Activated naive CD4-positive, alpha-beta T cell treated with anti-CD3 and anti-CD28 coated beads, Interleukin-2, amount 50 U/mL, for 72 hours (primary cell): Measurements from ENCODE around the gene FAM135A. TPM values are rescaled to one million over a fixed set of nuclear protein-coding genes. Genes with fewer than 3 reads are reported as not detected.

Experiments
- ATAC-seq, 2 donors: fragments of 150-1000 bp; cut with Tn5 transposase; 2 replicates each; pipeline ENCODE4 v1.10.0; 2021; ENCODE audit warnings: mild to moderate bottlenecking in 2 of 2, moderate library complexity in 2 of 2
- DNase-seq, 2 donors: peaks; one replicate each; pipeline ENCODE4 v3.0.0; 2021 to 2022; ENCODE audit warnings: low spot score in 2 of 2
- H3K27ac Mint-ChIP-seq, 2 donors: one replicate each; pipeline ENCODE4 v1.8.0; 2022; ENCODE audit warnings: mild to moderate bottlenecking in 2 of 2, mixed read lengths in 2 of 2
- H3K36me3 Mint-ChIP-seq, 2 donors: one replicate each; pipeline ENCODE4 v1.8.0; 2022; ENCODE audit warnings: mixed read lengths in 2 of 2
- H3K9me3 Mint-ChIP-seq, 2 donors: one replicate each; pipeline ENCODE4 v1.8.0; 2022; ENCODE audit warnings: mixed read lengths in 2 of 2
- total RNA-seq, 2 donors: library from RNA; stranded (reverse); gene quantifications; one replicate each; pipeline ENCODE4 v1.2.3, GENCODE V29; 2022

FAM135A gene
- total RNA-seq, 2 donors from 2014 or later: 8.0 to 11.3 TPM

GRCh38 chr6:70390067-70390466, 23.2 kb upstream of the FAM135A start:
- no peak for DNase-seq
- Mint-ChIP-seq H3K27ac (no peak overlapping the region), H3K9me3 (no peaks in the 10 kb centered on the region), H3K36me3 (no peaks in the 10 kb centered on the region)
- ATAC-seq: no peak

DNA sequence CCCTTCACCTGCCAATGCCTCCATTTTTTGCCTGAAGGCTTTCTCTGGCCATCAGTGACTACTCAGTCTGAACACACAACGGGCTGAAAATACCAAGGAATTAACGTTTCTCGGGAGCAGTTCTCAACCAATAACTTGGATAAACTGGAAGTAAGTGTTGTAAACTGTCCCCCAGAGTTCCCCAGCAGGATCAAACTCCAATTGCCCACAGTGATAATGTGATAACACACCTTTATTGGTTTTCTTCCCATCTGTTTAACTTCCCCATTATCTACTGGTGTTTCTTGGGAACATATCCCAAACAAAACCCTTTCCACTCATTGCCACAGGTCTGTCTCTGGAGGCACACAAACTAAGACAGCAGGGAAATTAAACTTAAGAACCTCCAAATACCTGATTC, 21.8 kb upstream of the FAM135A start:
- Mint-ChIP-seq H3K36me3 (no peaks in the 10 kb centered on the region), H3K27ac (no peak overlapping the region), H3K9me3 (no peaks in the 10 kb centered on the region)
- no peak for DNase-seq
- ATAC-seq: no peak

DNA sequence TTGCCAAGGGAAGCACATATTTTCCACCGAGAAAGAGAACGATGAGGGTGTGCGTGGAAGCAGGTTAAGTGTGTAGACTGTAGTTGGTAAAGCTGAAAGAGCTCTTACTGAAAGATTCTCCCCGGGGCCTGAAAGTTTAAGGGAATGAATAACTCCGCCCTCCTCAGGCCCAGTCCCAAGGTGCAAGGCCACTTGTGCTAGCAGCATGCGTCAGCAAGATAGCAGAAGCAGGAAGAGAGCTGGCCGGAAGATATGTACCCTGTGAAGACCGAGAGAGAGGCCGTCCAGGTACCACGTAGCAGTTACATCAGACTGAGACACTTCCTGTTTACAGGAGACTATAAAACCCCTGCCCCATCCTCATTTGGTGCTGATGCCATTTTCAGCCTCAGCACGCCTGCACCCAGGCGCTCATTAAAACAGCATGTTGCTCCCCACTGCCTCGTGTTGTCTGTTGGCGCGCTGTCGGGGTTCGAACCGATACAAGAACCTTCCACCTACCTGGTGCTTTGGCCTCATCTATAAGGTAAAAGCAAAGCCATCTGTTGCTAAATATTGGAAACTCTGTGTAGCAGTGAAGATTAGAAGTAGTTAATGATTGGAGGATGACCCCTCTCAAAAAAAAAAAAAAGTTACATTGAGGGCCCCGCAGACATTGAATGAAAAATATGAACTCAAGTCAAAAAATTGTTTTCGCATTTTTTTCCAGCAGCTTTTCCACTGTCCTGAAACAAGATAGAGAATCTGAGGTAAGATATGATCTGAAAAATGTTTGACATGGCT, 18.6 kb upstream of the FAM135A start:
- Mint-ChIP-seq H3K9me3 (no peaks in the 10 kb centered on the region), H3K36me3 (no peaks in the 10 kb centered on the region), H3K27ac (no peak overlapping the region)
- no peak for DNase-seq
- ATAC-seq: no peak

GRCh38 chr6:70395301-70395672, 18.0 kb upstream of the FAM135A start:
- Mint-ChIP-seq H3K9me3 (no peaks in the 10 kb centered on the region), H3K27ac (no peak overlapping the region), H3K36me3 (no peaks in the 10 kb centered on the region)
- no peak for ATAC-seq
- DNase-seq: no peak

DNA sequence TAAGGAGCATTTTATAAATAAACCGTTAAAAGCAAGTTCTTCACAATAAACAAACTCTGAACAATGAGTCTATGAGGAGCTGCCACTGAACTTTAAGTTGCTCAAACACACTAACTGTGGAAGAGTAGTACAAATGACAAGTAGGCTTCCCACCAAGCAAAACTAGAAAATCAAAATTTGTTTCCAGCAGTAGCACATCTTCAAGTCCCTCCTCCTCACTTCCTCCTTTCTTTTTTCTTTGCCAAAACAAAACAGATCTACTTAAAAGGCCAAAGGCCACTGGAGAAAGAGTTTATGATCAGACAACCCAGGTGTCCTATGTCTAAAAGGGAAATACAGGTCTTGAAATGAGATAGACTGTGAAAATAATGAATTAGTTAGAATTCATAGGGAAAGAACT, 17.1 kb upstream of the FAM135A start:
- ATAC-seq (no peak), DNase-seq (no peak)
- Mint-ChIP-seq H3K27ac (no peak overlapping the region), H3K9me3 (no peaks in the 10 kb centered on the region), H3K36me3 (no peaks in the 10 kb centered on the region)

DNA sequence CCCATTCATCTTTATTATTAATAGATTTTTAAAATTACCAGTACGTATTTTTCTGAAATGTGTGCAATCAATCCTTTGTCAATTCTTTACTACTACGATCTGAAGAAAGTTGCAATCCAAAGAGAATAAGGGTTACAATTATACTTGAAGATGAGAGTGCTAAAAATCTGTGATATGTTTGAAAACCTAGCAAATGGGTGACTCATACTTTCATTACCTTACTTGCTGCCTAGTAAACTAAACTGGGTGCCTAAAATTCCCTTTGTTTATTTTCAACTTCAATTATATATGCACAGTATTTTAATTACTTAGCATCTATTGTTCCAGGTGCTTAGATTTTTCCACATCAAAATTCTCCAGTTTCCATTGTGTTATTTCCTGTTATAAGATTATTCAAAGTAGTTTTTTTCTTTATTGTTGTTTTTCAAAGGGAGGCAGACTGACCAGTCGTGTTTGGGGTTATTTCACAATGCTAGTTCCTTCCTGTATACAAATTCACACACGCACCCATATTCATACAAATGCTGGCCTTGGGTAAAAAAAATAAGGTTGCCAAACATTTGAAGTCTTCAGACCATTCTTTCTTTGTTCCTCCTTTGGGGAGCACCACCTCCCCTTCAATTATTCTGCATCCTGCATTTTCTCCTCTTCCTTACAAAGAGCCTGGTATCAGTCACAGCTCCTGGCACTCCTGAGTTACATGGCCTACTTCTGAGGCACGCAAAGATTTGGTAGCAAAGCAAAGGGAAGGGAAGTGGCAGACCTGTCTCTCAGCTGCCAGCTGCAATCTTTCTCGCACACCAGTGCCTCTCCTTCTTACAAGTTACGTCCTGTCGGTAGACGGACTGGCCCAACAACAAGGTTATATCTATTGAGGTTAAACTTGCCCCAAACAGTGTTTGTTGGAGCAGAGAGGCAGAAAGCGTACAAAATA, 16.2 kb upstream of the FAM135A start:
- DNase-seq: no peak
- no peaks in the 10 kb centered on the region for H3K36me3 Mint-ChIP-seq
- no peak for ATAC-seq
- H3K27ac Mint-ChIP-seq: no peak overlapping the region
- no peaks in the 10 kb centered on the region for H3K9me3 Mint-ChIP-seq

- Mint-ChIP-seq H3K36me3 (no peaks in the 10 kb centered on the region), H3K9me3 (no peaks in the 10 kb centered on the region), H3K27ac (no peak overlapping the region)
- DNase-seq: no peak
- peak in 1 of 2 donors; percentile 50 for ATAC-seq
Measured at GRCh38 chr6:70398783-70399728, 14.3 kb upstream of the FAM135A start.

DNA sequence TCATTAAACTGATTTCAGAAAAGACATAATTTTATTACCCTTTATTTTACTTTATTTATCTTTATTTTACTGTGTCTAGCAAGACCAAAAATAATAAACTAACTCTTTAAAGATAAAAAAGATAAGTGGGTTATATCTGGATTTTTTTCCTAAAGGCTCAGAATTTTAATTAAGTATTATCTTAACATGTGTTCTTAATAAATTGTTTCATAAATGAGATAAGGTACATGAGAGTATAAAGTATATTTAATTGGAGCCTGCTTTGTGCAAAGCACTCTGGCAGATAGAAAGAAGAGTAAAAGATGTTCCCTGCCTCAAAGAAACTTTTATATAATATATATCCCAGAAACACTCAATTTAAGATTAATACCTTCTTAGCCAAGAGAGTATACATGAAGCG, 8.7 kb upstream of the FAM135A start:
- no peaks in the 10 kb centered on the region for H3K36me3 Mint-ChIP-seq
- no peak overlapping the region for H3K27ac Mint-ChIP-seq
- ATAC-seq (no peak), DNase-seq (no peak)
- H3K9me3 Mint-ChIP-seq: no peaks in the 10 kb centered on the region

GRCh38 chr6:70409216-70409615, 4.1 kb upstream of the FAM135A start:
- Mint-ChIP-seq H3K36me3 (peaks cover 6 to 12% of the 10 kb centered on the region in 2 donors), H3K9me3 (no peaks in the 10 kb centered on the region), H3K27ac (no peak overlapping the region)
- DNase-seq (no peak), ATAC-seq (no peak)

- Mint-ChIP-seq H3K9me3 (no peaks in the 10 kb centered on the region), H3K36me3 (peaks cover 8 to 14% of the 10 kb centered on the region in 2 donors), H3K27ac (peak overlapping the region in 1 of 2 donors; percentile 86)
- DNase-seq (no peak), ATAC-seq (no peak)
Measured at GRCh38 chr6:70411542-70412251, 1.6 kb upstream of the FAM135A start.

GRCh38 chr6:70412252-70413113, 825 bp upstream of the FAM135A start:
- ATAC-seq: no peak
- Mint-ChIP-seq H3K36me3 (peaks cover 8 to 14% of the 10 kb centered on the region in 2 donors), H3K27ac (peak overlapping the region; percentile 86 to 95), H3K9me3 (no peaks in the 10 kb centered on the region)
- DNase-seq: no peak

- peaks cover 8 to 14% of the 10 kb centered on the region in 2 donors for H3K36me3 Mint-ChIP-seq
- no peak for ATAC-seq
- no peaks in the 10 kb centered on the region for H3K9me3 Mint-ChIP-seq
- H3K27ac Mint-ChIP-seq: peak overlapping the region; percentile 86 to 98
- DNase-seq: peak in 1 of 2 donors; percentile 4
Measured at GRCh38 chr6:70413992-70414494, 735 bp downstream of the FAM135A start.

- no peak for ATAC-seq
- DNase-seq: no peak
- H3K36me3 Mint-ChIP-seq: peaks cover 14 to 15% of the 10 kb centered on the region in 2 donors
- peak overlapping the region in 1 of 2 donors; percentile 86 for H3K27ac Mint-ChIP-seq
- H3K9me3 Mint-ChIP-seq: no peaks in the 10 kb centered on the region
Measured at GRCh38 chr6:70414813-70415212, 1.5 kb downstream of the FAM135A start.

- Mint-ChIP-seq H3K27ac (peak overlapping the region in 1 of 2 donors; percentile 86), H3K36me3 (peaks cover 14 to 15% of the 10 kb centered on the region in 2 donors), H3K9me3 (no peaks in the 10 kb centered on the region)
- ATAC-seq (no peak), DNase-seq (no peak)
Measured at GRCh38 chr6:70415247-70415646, 1.9 kb downstream of the FAM135A start.

GRCh38 chr6:70415660-70416059, 2.4 kb downstream of the FAM135A start:
- H3K9me3 Mint-ChIP-seq: no peaks in the 10 kb centered on the region
- H3K27ac Mint-ChIP-seq: no peak overlapping the region
- H3K36me3 Mint-ChIP-seq: peaks cover 14 to 15% of the 10 kb centered on the region in 2 donors
- DNase-seq (no peak), ATAC-seq (no peak)
